ENCODE measurements around the gene INTS11. TPM values are rescaled to one million over a fixed set of nuclear protein-coding genes. Genes with fewer than 3 reads are reported as not detected.
A peak's percentile ranks its signal among the peaks of the same experiment; 100 is the strongest.

Gene INTS11
- polyA plus RNA-seq, 3 donors = 46.2 to 154 (median 49.6) TPM

GRCh38 chr1:1340185-1340584 lies 15.7 kb upstream of the INTS11 start:
- Mint-ChIP-seq H3K4me1 (no peaks in the 10 kb centered on the region), H3K27ac (peak overlapping the region in 1 of 7 donors; percentile 68), H3K27me3 (ENCODE audit: low read depth in 3 of 3) (peaks cover 0 to 6% (median 0%) of the 10 kb centered on the region in 3 donors), H3K4me3 (no peak overlapping the region), H3K9me3 (peaks cover 0 to 1% (median 0%) of the 10 kb centered on the region in 7 donors), H3K36me3 (peaks cover 21 to 44% of the 10 kb centered on the region in 2 donors)
- no peak overlapping the region for H3K9ac ChIP-seq (ENCODE audit: insufficient read depth, low read length, poor library complexity, severe bottlenecking)
- H3K27ac ChIP-seq (ENCODE audit: low read depth in 1 of 2, low read length in 2 of 2) = no peak overlapping the region
- no peaks in the 10 kb centered on the region for H3K79me2 ChIP-seq (ENCODE audit: insufficient read depth, low read length)
- no peaks in the 10 kb centered on the region for H3K4me1 ChIP-seq (ENCODE audit: control insufficient read depth in 1 of 2, insufficient read depth in 2 of 2, low read length in 2 of 2)
- intact Hi-C loops (cut with micrococcal nuclease) = no loop called here
- H3K4me2 ChIP-seq (replicated peaks; ENCODE audit: extremely low read depth, low read length, poor library complexity, severe bottlenecking) = no peak overlapping the region
- H2AFZ ChIP-seq (ENCODE audit: insufficient read depth, low read depth, low read length, poor library complexity, severe bottlenecking) = no peak overlapping the region
- DNase-seq = no peak
- peaks cover 9 to 29% of the 10 kb centered on the region in 2 donors for H3K36me3 ChIP-seq (replicated peaks in 1 of 2; ENCODE audit: control insufficient read depth in 1 of 2, insufficient read depth in 2 of 2, low read length in 2 of 2)
- H4K20me1 ChIP-seq (ENCODE audit: insufficient read depth, low read length) = peaks cover 23% of the 10 kb centered on the region
- no peaks in the 10 kb centered on the region for H3K9me3 ChIP-seq (replicated peaks in 1 of 2; ENCODE audit: control insufficient read depth in 1 of 2, insufficient read depth in 1 of 2, low read length in 2 of 2)
- no peak overlapping the region for H3K4me3 ChIP-seq (replicated peaks in 1 of 3; ENCODE audit: low read depth in 2 of 3, low read length in 3 of 3)
- TF ChIP-seq, protein P1, sequence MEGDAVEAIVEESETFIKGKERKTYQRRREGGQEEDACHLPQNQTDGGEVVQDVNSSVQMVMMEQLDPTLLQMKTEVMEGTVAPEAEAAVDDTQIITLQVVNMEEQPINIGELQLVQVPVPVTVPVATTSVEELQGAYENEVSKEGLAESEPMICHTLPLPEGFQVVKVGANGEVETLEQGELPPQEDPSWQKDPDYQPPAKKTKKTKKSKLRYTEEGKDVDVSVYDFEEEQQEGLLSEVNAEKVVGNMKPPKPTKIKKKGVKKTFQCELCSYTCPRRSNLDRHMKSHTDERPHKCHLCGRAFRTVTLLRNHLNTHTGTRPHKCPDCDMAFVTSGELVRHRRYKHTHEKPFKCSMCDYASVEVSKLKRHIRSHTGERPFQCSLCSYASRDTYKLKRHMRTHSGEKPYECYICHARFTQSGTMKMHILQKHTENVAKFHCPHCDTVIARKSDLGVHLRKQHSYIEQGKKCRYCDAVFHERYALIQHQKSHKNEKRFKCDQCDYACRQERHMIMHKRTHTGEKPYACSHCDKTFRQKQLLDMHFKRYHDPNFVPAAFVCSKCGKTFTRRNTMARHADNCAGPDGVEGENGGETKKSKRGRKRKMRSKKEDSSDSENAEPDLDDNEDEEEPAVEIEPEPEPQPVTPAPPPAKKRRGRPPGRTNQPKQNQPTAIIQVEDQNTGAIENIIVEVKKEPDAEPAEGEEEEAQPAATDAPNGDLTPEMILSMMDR (IDR thresholded peaks at IDR 0.05) = no peak
- H3K27me3 ChIP-seq (ENCODE audit: control insufficient read depth in 2 of 2, insufficient read depth in 2 of 2, low read length in 2 of 2) = no peaks in the 10 kb centered on the region
- 99% methylated on average over 23 of the region's 23 CpGs for WGBS (ENCODE audit: insufficient coverage)

- Histone ChIP-seq H3K4me2 (replicated peaks; ENCODE audit: extremely low read depth, low read length, poor library complexity, severe bottlenecking) (no peak overlapping the region), H3K27ac (ENCODE audit: low read depth in 1 of 2, low read length in 2 of 2) (no peak overlapping the region), H3K36me3 (replicated peaks in 1 of 2; ENCODE audit: control insufficient read depth in 1 of 2, insufficient read depth in 2 of 2, low read length in 2 of 2) (peaks cover 9 to 29% of the 10 kb centered on the region in 2 donors), H3K79me2 (ENCODE audit: insufficient read depth, low read length) (no peaks in the 10 kb centered on the region), H4K20me1 (ENCODE audit: insufficient read depth, low read length) (peaks cover 11% of the 10 kb centered on the region), H3K27me3 (ENCODE audit: control insufficient read depth in 2 of 2, insufficient read depth in 2 of 2, low read length in 2 of 2) (no peaks in the 10 kb centered on the region), H3K4me3 (replicated peaks in 1 of 3; ENCODE audit: low read depth in 2 of 3, low read length in 3 of 3) (no peak overlapping the region), H2AFZ (ENCODE audit: insufficient read depth, low read depth, low read length, poor library complexity, severe bottlenecking) (no peak overlapping the region), H3K9ac (ENCODE audit: insufficient read depth, low read length, poor library complexity, severe bottlenecking) (no peak overlapping the region), H3K4me1 (ENCODE audit: control insufficient read depth in 1 of 2, insufficient read depth in 2 of 2, low read length in 2 of 2) (no peaks in the 10 kb centered on the region), H3K9me3 (replicated peaks in 1 of 2; ENCODE audit: control insufficient read depth in 1 of 2, insufficient read depth in 1 of 2, low read length in 2 of 2) (no peaks in the 10 kb centered on the region)
- no peak overlapping the region for H3K27ac Mint-ChIP-seq
- H3K4me1 Mint-ChIP-seq = no peaks in the 10 kb centered on the region
- H3K36me3 Mint-ChIP-seq = peaks cover 21 to 44% of the 10 kb centered on the region in 2 donors
- WGBS (ENCODE audit: insufficient coverage) = 96% methylated on average over 36 of the region's 36 CpGs
- no peak overlapping the region for H3K4me3 Mint-ChIP-seq
- DNase-seq = no peak
- intact Hi-C loops (cut with micrococcal nuclease) = no loop called here
- H3K9me3 Mint-ChIP-seq = peaks cover 0 to 1% (median 0%) of the 10 kb centered on the region in 7 donors
- TF ChIP-seq, protein P1 (IDR thresholded peaks at IDR 0.05) = no peak
- peaks cover 0 to 6% (median 0%) of the 10 kb centered on the region in 3 donors for H3K27me3 Mint-ChIP-seq (ENCODE audit: low read depth in 3 of 3)
These were observed 13.8 kb upstream of the INTS11 start for GRCh38 chr1:1338278-1338677.
